HG03060 (cell line): ENCODE results near the gene BEX3.

Experiments used
- ATAC-seq: cut with Tn5 transposase; IDR thresholded peaks from one replicate; pipeline ENCODE4 v1.9.1; 2021; ENCODE audit warnings: low read depth, moderate number of reproducible peaks; ENCODE audit not compliant: unreplicated experiment

BEX3 gene

GRCh38 chrX:103417933-103418332, 41.6 kb downstream of the BEX3 start:
- ATAC-seq: no peak

DNA sequence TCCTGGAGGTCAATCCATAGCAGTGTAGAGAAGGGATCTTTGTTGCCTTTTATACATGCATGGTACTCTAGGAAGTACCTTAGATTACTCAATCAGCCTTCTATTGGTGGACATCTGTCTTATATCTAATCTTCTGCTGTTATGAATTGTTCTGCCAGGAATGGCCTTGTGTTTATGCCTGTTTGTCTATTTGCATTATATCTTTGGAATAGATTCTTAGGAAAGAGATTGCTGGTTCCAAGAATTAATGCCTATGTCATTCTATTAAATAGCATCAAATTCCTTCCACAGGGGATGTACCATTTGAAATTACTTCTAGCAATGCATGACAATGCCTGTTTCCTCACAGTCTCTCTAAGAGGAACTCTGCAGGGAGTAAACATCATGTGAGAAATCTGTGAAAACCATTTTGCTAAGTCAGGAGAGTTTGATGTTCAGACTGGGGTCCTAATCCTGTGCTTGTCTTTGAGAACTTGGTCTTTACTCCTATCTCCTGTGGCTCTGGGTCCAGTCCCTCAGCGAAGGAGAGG, 42.5 kb downstream of the BEX3 start:
- no peak for ATAC-seq

GRCh38 chrX:103423955-103424638, 47.8 kb downstream of the BEX3 start:
- no peak for ATAC-seq
